HepG2 (cell line): ENCODE data around the gene PLEKHA3. TPM values are rescaled to one million over a fixed set of nuclear protein-coding genes. Genes with fewer than 3 reads are reported as not detected.

Experiments
- CEBPB ChIP-seq: IDR thresholded peaks from 2 replicates; pipeline ENCODE4 v1.6.1; 2011; ENCODE audit warnings: low read depth, low read length, improper control_type of control experiment, borderline replicate concordance
- FOXA3 ChIP-seq: IDR thresholded peaks from 2 replicates; pipeline ENCODE4 v1.6.1; 2016; ENCODE audit warnings: missing genetic modification reagents, missing compliant biosample characterization
- HNRNPUL1 ChIP-seq: fragments of 200-400 bp; formaldehyde crosslinking; IDR thresholded peaks from 2 replicates; pipeline ENCODE4 v1.6.1; 2017; ENCODE audit warnings: low read depth, mild to moderate bottlenecking, low read length, moderate library complexity
- MEF2D ChIP-seq: sonication (generic); formaldehyde crosslinking; IDR thresholded peaks from 2 replicates; pipeline ENCODE4 v1.5.1; 2020; ENCODE audit warnings: mild to moderate bottlenecking, missing genetic modification reagents
- MXI1 ChIP-seq: IDR thresholded peaks from 3 replicates; pipeline ENCODE4 v1.6.1; 2012; ENCODE audit warnings: low read depth, low read length, inconsistent platforms, borderline replicate concordance
- MZF1 ChIP-seq: sonication (generic); formaldehyde crosslinking; IDR thresholded peaks from 2 replicates; pipeline ENCODE4 v1.8.1; 2023; ENCODE audit warnings: mild to moderate bottlenecking, missing genetic modification reagents, borderline replicate concordance
- PRDM10 ChIP-seq: sonication (generic); formaldehyde crosslinking; IDR thresholded peaks from 2 replicates; pipeline ENCODE4 v1.4.0; 2020; ENCODE audit warnings: low read depth, missing genetic modification reagents
- SP1 ChIP-seq, 2 experiments: fragments of 450-650 bp in 1 of 2; sonication (generic) in 1 of 2; formaldehyde crosslinking in 1 of 2; IDR thresholded peaks; 2 replicates each; pipeline versions ENCODE4 v1.4.0 to v1.6.1; 2016 to 2020; ENCODE audit warnings: missing genetic modification reagents in 1 of 2
- SRSF4 ChIP-seq: fragments of 200-400 bp; formaldehyde crosslinking; IDR thresholded peaks from one replicate; pipeline ENCODE4 v1.6.1; 2018; ENCODE audit warnings: mild to moderate bottlenecking, low read depth, low read length, moderate library complexity; ENCODE audit not compliant: poor library complexity, severe bottlenecking
- SUZ12 ChIP-seq: fragments of 150-350 bp; IDR thresholded peaks from 2 replicates; pipeline ENCODE4 v1.6.1; 2014; ENCODE audit warnings: low read depth, low read length
- ZFYVE20 ChIP-seq: sonication (generic); formaldehyde crosslinking; IDR thresholded peaks from 2 replicates; pipeline ENCODE4 v1.8.0; 2023; ENCODE audit warnings: low read depth, mild to moderate bottlenecking, moderate library complexity, missing genetic modification reagents, borderline replicate concordance
- ZMAT3 ChIP-seq: sonication (generic); formaldehyde crosslinking; conservative IDR thresholded peaks from 2 replicates; pipeline ENCODE4 v1.7.0; 2021; ENCODE audit warnings: missing genetic modification reagents
- ZNF18 ChIP-seq: sonication (generic); formaldehyde crosslinking; IDR thresholded peaks from 2 replicates; pipeline ENCODE4 v1.8.0; 2022; ENCODE audit warnings: mild to moderate bottlenecking, missing genetic modification reagents; ENCODE audit not compliant: insufficient replicate concordance
- ZNF317 ChIP-seq: sonication (generic); formaldehyde crosslinking; IDR thresholded peaks from 2 replicates; pipeline ENCODE4 v1.5.0; 2020; ENCODE audit warnings: mild to moderate bottlenecking, missing genetic modification reagents
- ZNF557 ChIP-seq: sonication (generic); formaldehyde crosslinking; IDR thresholded peaks from 2 replicates; pipeline ENCODE4 v1.4.0; 2020; ENCODE audit warnings: missing genetic modification reagents
- ZNF737 ChIP-seq: sonication (generic); formaldehyde crosslinking; IDR thresholded peaks from 2 replicates; pipeline ENCODE4 v1.5.0; 2020; ENCODE audit warnings: missing genetic modification reagents, mild to moderate bottlenecking, borderline replicate concordance
- polyA plus RNA-seq, 8 experiments: library from polyadenylated mRNA; depleted of rRNA in 3 of 8; stranded (reverse) in 7 of 8; unstranded in 1 of 8; fragments of >200 nt; fragmentation: Illumina TruSeq in 4 of 8; extraction: Trizol in 4 of 8; gene quantifications; 2 replicates each; pipeline versions ENCODE4 v1.2.1 to v1.2.3, GENCODE V29; 2011 to 2016; ENCODE audit warnings: low read depth in 4 of 8, missing spikeins in 1 of 8, mixed read lengths in 1 of 8; ENCODE audit not compliant: insufficient read depth in 1 of 8
- total RNA-seq, 5 experiments: library from RNA; depleted of rRNA; stranded (reverse); fragments of >200 nt; fragmentation: Illumina TruSeq; extraction: Trizol; gene quantifications; 2 replicates each; pipeline ENCODE4 v1.2.3, GENCODE V29; 2016; ENCODE audit warnings: low read depth in 1 of 5
- TF ChIP-seq, protein P1 (sequence below): sonication (generic); formaldehyde crosslinking; IDR thresholded peaks from 2 replicates; pipeline ENCODE4 v1.5.1; 2020; ENCODE audit warnings: missing genetic modification reagents, mild to moderate bottlenecking, borderline replicate concordance
- TF ChIP-seq, protein P2 (sequence below): sonication (generic); formaldehyde crosslinking; conservative IDR thresholded peaks from 2 replicates; pipeline ENCODE4 v1.8.1; 2023; ENCODE audit warnings: missing genetic modification reagents
- TF ChIP-seq, protein P3 (sequence below): IDR thresholded peaks from 2 replicates; pipeline ENCODE4 v1.6.1; 2016

PLEKHA3 gene
- total and polyA plus RNA-seq, 2 of the 13 experiments (the other 11 are each of a cell fraction or from before 2014, with no cell fraction given), result 11.7 to 23.1 TPM

- TF ChIP-seq MXI1 (peak; percentile 82; the same call in 2 of the 3 replicates), HNRNPUL1 (peak; percentile 65; the same call in 1 of the 2 replicates), SUZ12 (peak; percentile 25; the same call in 1 of the 2 replicates), SRSF4 (no peak), ZNF18 (no peak), ZNF557 (CRISPR knock-in tag) (0 out of 2 replicates have a peak, but pooled peaks have one; percentile 21), ZMAT3 (CRISPR knock-in tag) (peak; percentile 97), MZF1 (CRISPR knock-in tag) (peak; percentile 96), ZNF737 (CRISPR knock-in tag) (no peak), FOXA3 (CRISPR knock-in tag) (no peak; the same call in 1 of the 2 replicates), SP1 (IDR thresholded peaks at IDR 0.05) (peak; percentile 46; the same call in 1 of the 2 replicates), SP1 (CRISPR knock-in tag; IDR thresholded peaks at IDR 0.05) (peak; percentile 90), PRDM10 (CRISPR knock-in tag) (peak; percentile 81), ZNF317 (CRISPR knock-in tag) (peak; percentile 61), CEBPB (peak; percentile 24; the same call in 1 of the 2 replicates), MEF2D (CRISPR knock-in tag) (peak; percentile 84), ZFYVE20 (peak; percentile 38; the same call in 1 of the 2 replicates)
- TF ChIP-seq, protein P1, sequence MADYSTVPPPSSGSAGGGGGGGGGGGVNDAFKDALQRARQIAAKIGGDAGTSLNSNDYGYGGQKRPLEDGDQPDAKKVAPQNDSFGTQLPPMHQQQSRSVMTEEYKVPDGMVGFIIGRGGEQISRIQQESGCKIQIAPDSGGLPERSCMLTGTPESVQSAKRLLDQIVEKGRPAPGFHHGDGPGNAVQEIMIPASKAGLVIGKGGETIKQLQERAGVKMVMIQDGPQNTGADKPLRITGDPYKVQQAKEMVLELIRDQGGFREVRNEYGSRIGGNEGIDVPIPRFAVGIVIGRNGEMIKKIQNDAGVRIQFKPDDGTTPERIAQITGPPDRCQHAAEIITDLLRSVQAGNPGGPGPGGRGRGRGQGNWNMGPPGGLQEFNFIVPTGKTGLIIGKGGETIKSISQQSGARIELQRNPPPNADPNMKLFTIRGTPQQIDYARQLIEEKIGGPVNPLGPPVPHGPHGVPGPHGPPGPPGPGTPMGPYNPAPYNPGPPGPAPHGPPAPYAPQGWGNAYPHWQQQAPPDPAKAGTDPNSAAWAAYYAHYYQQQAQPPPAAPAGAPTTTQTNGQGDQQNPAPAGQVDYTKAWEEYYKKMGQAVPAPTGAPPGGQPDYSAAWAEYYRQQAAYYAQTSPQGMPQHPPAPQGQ (CRISPR knock-in tag), result no peak
- TF ChIP-seq, protein P2, sequence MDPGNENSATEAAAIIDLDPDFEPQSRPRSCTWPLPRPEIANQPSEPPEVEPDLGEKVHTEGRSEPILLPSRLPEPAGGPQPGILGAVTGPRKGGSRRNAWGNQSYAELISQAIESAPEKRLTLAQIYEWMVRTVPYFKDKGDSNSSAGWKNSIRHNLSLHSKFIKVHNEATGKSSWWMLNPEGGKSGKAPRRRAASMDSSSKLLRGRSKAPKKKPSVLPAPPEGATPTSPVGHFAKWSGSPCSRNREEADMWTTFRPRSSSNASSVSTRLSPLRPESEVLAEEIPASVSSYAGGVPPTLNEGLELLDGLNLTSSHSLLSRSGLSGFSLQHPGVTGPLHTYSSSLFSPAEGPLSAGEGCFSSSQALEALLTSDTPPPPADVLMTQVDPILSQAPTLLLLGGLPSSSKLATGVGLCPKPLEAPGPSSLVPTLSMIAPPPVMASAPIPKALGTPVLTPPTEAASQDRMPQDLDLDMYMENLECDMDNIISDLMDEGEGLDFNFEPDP (CRISPR knock-in tag), result no peak
- TF ChIP-seq, protein P3, sequence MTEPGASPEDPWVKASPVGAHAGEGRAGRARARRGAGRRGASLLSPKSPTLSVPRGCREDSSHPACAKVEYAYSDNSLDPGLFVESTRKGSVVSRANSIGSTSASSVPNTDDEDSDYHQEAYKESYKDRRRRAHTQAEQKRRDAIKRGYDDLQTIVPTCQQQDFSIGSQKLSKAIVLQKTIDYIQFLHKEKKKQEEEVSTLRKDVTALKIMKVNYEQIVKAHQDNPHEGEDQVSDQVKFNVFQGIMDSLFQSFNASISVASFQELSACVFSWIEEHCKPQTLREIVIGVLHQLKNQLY, result peak; percentile 65; the same call in 1 of the 2 replicates
Observed at GRCh38 chr2:178450774-178451525, 29.3 kb upstream of the PLEKHA3 start, which contains the start of the genes PJVK and PRKRA (continued).
